ENCODE results near the gene ZBTB17.

Gene ZBTB17

DNA sequence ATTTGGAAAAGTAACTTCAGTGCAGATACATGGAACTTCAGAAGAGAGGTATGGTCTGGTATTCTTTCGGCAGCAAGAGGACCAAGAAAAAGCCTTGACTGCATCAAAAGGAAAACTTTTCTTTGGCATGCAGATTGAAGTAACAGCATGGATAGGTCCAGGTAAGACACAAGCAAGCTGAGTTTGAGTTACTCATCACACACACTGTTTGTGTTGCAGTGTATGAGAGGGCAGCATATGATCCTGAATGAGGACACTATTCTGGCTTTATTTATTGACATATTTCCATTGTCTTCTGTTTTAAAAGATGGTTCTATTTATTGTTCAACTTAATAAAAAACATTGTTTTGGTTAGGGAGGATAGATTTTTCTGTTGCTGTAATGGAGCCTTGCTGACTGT lies 64.8 kb downstream of the ZBTB17 start:
- no peak overlapping the region for H4K8ac ChIP-seq (ENCODE audit: low read depth, low read length)
- H3K14ac ChIP-seq (ENCODE audit: low read length) = no peak overlapping the region
- H3K9me3 ChIP-seq (replicated peaks in 1 of 2; ENCODE audit: control insufficient read depth in 2 of 2, insufficient read depth in 1 of 2, low read depth in 1 of 2, low read length in 2 of 2) = peaks cover 0 to 6% of the 10 kb centered on the region in 2 donors
- H3K4me2 ChIP-seq (ENCODE audit: insufficient read depth, low read length, poor library complexity, severe bottlenecking) = no peak overlapping the region
- no peak for DNase-seq (ENCODE audit: low spot score)
- H3K4ac ChIP-seq (ENCODE audit: low read length) = no peak overlapping the region
- no peak overlapping the region for H2AK5ac ChIP-seq (ENCODE audit: low read depth, low read length)
- H3K79me1 ChIP-seq (ENCODE audit: low read depth, low read length) = peaks cover 2% of the 10 kb centered on the region
- H2AFZ ChIP-seq (ENCODE audit: low read length) = no peak overlapping the region
- no peak overlapping the region for H3K4me3 ChIP-seq (ENCODE audit: low read length in 2 of 2)
- no peak overlapping the region for H2BK15ac ChIP-seq (ENCODE audit: low read length)
- no peak overlapping the region for H3K27ac ChIP-seq (replicated peaks; ENCODE audit: low read length)
- H3K27me3 ChIP-seq (ENCODE audit: control insufficient read depth in 3 of 3, insufficient read depth in 3 of 3, low read depth in 1 of 3, low read length in 3 of 3) = no peaks in the 10 kb centered on the region
- H3K9ac ChIP-seq (ENCODE audit: low read depth, low read length, poor library complexity) = no peak overlapping the region
- H2BK120ac ChIP-seq (ENCODE audit: low read depth, low read length) = no peak overlapping the region
- no peaks in the 10 kb centered on the region for H3K4me1 ChIP-seq (ENCODE audit: control insufficient read depth in 2 of 2, insufficient read depth in 1 of 2, low read depth in 1 of 2, low read length in 2 of 2)
- no peak overlapping the region for H3K18ac ChIP-seq (ENCODE audit: low read length)
- H2BK5ac ChIP-seq (ENCODE audit: low read length) = no peak overlapping the region
- H3K36me3 ChIP-seq (replicated peaks in 1 of 2; ENCODE audit: control insufficient read depth in 2 of 2, insufficient read depth in 2 of 2, low read length in 2 of 2) = peaks cover 10 to 96% of the 10 kb centered on the region in 2 donors
- H4K91ac ChIP-seq (ENCODE audit: low read depth, low read length, poor library complexity) = no peak overlapping the region
- H3K23ac ChIP-seq (ENCODE audit: low read depth, low read length, poor library complexity) = no peak overlapping the region
- no peak overlapping the region for H2BK12ac ChIP-seq (ENCODE audit: low read length)
- no CpG with 5 or more reads among the region's 1 CpG for WGBS, 2 donors (ENCODE audit: extremely low coverage in 2 of 2, insufficient read length in 2 of 2, insufficient replicate concordance in 1 of 2)

GRCh38 chr1:15908597-15908996 lies 67.3 kb downstream of the ZBTB17 start:
- Histone ChIP-seq H2AK5ac (ENCODE audit: low read depth, low read length) (no peak overlapping the region), H3K4ac (ENCODE audit: low read length) (no peak overlapping the region), H2BK5ac (ENCODE audit: low read length) (no peak overlapping the region), H3K9ac (ENCODE audit: low read depth, low read length, poor library complexity) (no peak overlapping the region), H3K9me3 (replicated peaks in 1 of 2; ENCODE audit: control insufficient read depth in 2 of 2, insufficient read depth in 1 of 2, low read depth in 1 of 2, low read length in 2 of 2) (peaks cover 0 to 6% of the 10 kb centered on the region in 2 donors), H3K79me1 (ENCODE audit: low read depth, low read length) (no peaks in the 10 kb centered on the region), H3K36me3 (replicated peaks in 1 of 2; ENCODE audit: control insufficient read depth in 2 of 2, insufficient read depth in 2 of 2, low read length in 2 of 2) (peaks cover 6 to 87% of the 10 kb centered on the region in 2 donors), H3K23ac (ENCODE audit: low read depth, low read length, poor library complexity) (no peak overlapping the region), H2BK12ac (ENCODE audit: low read length) (no peak overlapping the region), H2AFZ (ENCODE audit: low read length) (no peak overlapping the region), H2BK120ac (ENCODE audit: low read depth, low read length) (no peak overlapping the region), H3K4me3 (ENCODE audit: low read length in 2 of 2) (no peak overlapping the region), H4K8ac (ENCODE audit: low read depth, low read length) (no peak overlapping the region), H3K4me1 (ENCODE audit: control insufficient read depth in 2 of 2, insufficient read depth in 1 of 2, low read depth in 1 of 2, low read length in 2 of 2) (no peaks in the 10 kb centered on the region), H4K91ac (ENCODE audit: low read depth, low read length, poor library complexity) (no peak overlapping the region), H3K18ac (ENCODE audit: low read length) (no peak overlapping the region), H3K4me2 (ENCODE audit: insufficient read depth, low read length, poor library complexity, severe bottlenecking) (no peak overlapping the region), H2BK15ac (ENCODE audit: low read length) (no peak overlapping the region), H3K27ac (replicated peaks; ENCODE audit: low read length) (no peak overlapping the region), H3K27me3 (ENCODE audit: control insufficient read depth in 3 of 3, insufficient read depth in 3 of 3, low read depth in 1 of 3, low read length in 3 of 3) (no peaks in the 10 kb centered on the region), H3K14ac (ENCODE audit: low read length) (no peak overlapping the region)
- DNase-seq (ENCODE audit: low spot score) = no peak
- no CpG with 5 or more reads among the region's 4 CpGs for WGBS, 2 donors (ENCODE audit: extremely low coverage in 2 of 2, insufficient read length in 2 of 2, insufficient replicate concordance in 1 of 2)

GRCh38 chr1:15902882-15903281 lies 73.0 kb downstream of the ZBTB17 start:
- no peak overlapping the region for H3K4me2 ChIP-seq (ENCODE audit: insufficient read depth, low read length, poor library complexity, severe bottlenecking)
- H3K9me3 ChIP-seq (replicated peaks in 1 of 2; ENCODE audit: control insufficient read depth in 2 of 2, insufficient read depth in 1 of 2, low read depth in 1 of 2, low read length in 2 of 2) = no peaks in the 10 kb centered on the region
- H2AK5ac ChIP-seq (ENCODE audit: low read depth, low read length) = no peak overlapping the region
- H2BK12ac ChIP-seq (ENCODE audit: low read length) = no peak overlapping the region
- no peaks in the 10 kb centered on the region for H3K4me1 ChIP-seq (ENCODE audit: control insufficient read depth in 2 of 2, insufficient read depth in 1 of 2, low read depth in 1 of 2, low read length in 2 of 2)
- H3K18ac ChIP-seq (ENCODE audit: low read length) = no peak overlapping the region
- H3K27me3 ChIP-seq (ENCODE audit: control insufficient read depth in 3 of 3, insufficient read depth in 3 of 3, low read depth in 1 of 3, low read length in 3 of 3) = no peaks in the 10 kb centered on the region
- H3K4ac ChIP-seq (ENCODE audit: low read length) = no peak overlapping the region
- H4K8ac ChIP-seq (ENCODE audit: low read depth, low read length) = no peak overlapping the region
- no peak overlapping the region for H3K27ac ChIP-seq (replicated peaks; ENCODE audit: low read length)
- no peak overlapping the region for H3K23ac ChIP-seq (ENCODE audit: low read depth, low read length, poor library complexity)
- no peak overlapping the region for H2BK5ac ChIP-seq (ENCODE audit: low read length)
- H3K36me3 ChIP-seq (replicated peaks in 1 of 2; ENCODE audit: control insufficient read depth in 2 of 2, insufficient read depth in 2 of 2, low read length in 2 of 2) = peaks cover 0 to 51% of the 10 kb centered on the region in 2 donors
- H3K14ac ChIP-seq (ENCODE audit: low read length) = no peak overlapping the region
- H2BK120ac ChIP-seq (ENCODE audit: low read depth, low read length) = no peak overlapping the region
- no peak overlapping the region for H3K9ac ChIP-seq (ENCODE audit: low read depth, low read length, poor library complexity)
- peaks cover 3% of the 10 kb centered on the region for H3K79me1 ChIP-seq (ENCODE audit: low read depth, low read length)
- no peak overlapping the region for H2BK15ac ChIP-seq (ENCODE audit: low read length)
- no peak for DNase-seq (ENCODE audit: low spot score)
- no peak overlapping the region for H3K4me3 ChIP-seq (ENCODE audit: low read length in 2 of 2)
- H2AFZ ChIP-seq (ENCODE audit: low read length) = no peak overlapping the region
- no CpG with 5 or more reads among the region's 3 CpGs for WGBS, 2 donors (ENCODE audit: extremely low coverage in 2 of 2, insufficient read length in 2 of 2, insufficient replicate concordance in 1 of 2)
- no peak overlapping the region for H4K91ac ChIP-seq (ENCODE audit: low read depth, low read length, poor library complexity)

DNA sequence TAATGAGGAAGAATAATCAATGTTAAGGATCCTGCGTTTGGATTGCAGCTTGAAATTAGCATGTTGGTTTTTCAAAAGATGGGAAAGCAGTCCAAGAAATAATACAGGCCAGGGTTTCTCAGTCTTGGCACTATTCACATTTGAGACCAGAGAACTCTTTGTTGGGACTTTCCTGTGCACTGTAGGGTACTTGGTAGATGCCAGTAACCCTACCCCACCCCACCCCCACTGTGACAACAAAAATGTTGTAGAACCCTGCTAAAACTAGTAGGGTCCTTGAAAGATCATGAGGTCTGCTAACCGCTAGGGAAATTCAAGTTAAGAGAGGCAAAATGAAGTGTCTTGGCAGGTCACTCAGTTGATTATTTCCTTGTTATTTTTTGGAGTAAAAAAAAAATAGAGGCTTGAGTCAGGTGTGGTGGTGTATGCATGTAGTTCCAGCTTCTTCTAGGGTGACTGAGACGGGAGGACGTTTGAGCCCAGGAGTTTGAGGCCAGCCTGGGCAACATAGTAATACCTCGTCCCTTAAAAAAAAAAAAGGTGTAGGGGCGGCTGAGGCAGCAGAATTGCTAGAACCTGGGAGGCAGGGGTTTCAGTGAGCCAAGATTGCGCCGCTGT lies 75.1 kb downstream of the ZBTB17 start:
- Histone ChIP-seq H3K79me1 (ENCODE audit: low read depth, low read length) (peaks cover 6% of the 10 kb centered on the region), H3K9me3 (replicated peaks in 1 of 2; ENCODE audit: control insufficient read depth in 2 of 2, insufficient read depth in 1 of 2, low read depth in 1 of 2, low read length in 2 of 2) (no peaks in the 10 kb centered on the region), H3K18ac (ENCODE audit: low read length) (no peak overlapping the region), H3K9ac (ENCODE audit: low read depth, low read length, poor library complexity) (no peak overlapping the region), H2AFZ (ENCODE audit: low read length) (no peak overlapping the region), H3K27me3 (ENCODE audit: control insufficient read depth in 3 of 3, insufficient read depth in 3 of 3, low read depth in 1 of 3, low read length in 3 of 3) (no peaks in the 10 kb centered on the region), H3K14ac (ENCODE audit: low read length) (no peak overlapping the region), H2BK12ac (ENCODE audit: low read length) (no peak overlapping the region), H4K91ac (ENCODE audit: low read depth, low read length, poor library complexity) (no peak overlapping the region), H2BK15ac (ENCODE audit: low read length) (no peak overlapping the region), H3K4me3 (ENCODE audit: low read length in 2 of 2) (no peak overlapping the region), H3K4ac (ENCODE audit: low read length) (no peak overlapping the region), H2BK120ac (ENCODE audit: low read depth, low read length) (no peak overlapping the region), H3K23ac (ENCODE audit: low read depth, low read length, poor library complexity) (no peak overlapping the region), H3K36me3 (replicated peaks in 1 of 2; ENCODE audit: control insufficient read depth in 2 of 2, insufficient read depth in 2 of 2, low read length in 2 of 2) (peaks cover 0 to 48% of the 10 kb centered on the region in 2 donors), H4K8ac (ENCODE audit: low read depth, low read length) (no peak overlapping the region), H2BK5ac (ENCODE audit: low read length) (no peak overlapping the region), H3K27ac (replicated peaks; ENCODE audit: low read length) (no peak overlapping the region), H3K4me2 (ENCODE audit: insufficient read depth, low read length, poor library complexity, severe bottlenecking) (no peak overlapping the region), H2AK5ac (ENCODE audit: low read depth, low read length) (no peak overlapping the region), H3K4me1 (ENCODE audit: control insufficient read depth in 2 of 2, insufficient read depth in 1 of 2, low read depth in 1 of 2, low read length in 2 of 2) (no peaks in the 10 kb centered on the region)
- no peak for DNase-seq (ENCODE audit: low spot score)
- WGBS, 2 donors (ENCODE audit: extremely low coverage in 2 of 2, insufficient read length in 2 of 2, insufficient replicate concordance in 1 of 2) = no CpG with 5 or more reads among the region's 8 CpGs

Measured in neuronal stem cell (in vitro differentiated cells).